ENCODE measurements around the gene NAA80. TPM values are rescaled to one million over a fixed set of nuclear protein-coding genes. Genes with fewer than 3 reads are reported as not detected.

The NAA80 gene
- total RNA-seq, 1 donor from 2014 or later: 10.7 TPM

DNA sequence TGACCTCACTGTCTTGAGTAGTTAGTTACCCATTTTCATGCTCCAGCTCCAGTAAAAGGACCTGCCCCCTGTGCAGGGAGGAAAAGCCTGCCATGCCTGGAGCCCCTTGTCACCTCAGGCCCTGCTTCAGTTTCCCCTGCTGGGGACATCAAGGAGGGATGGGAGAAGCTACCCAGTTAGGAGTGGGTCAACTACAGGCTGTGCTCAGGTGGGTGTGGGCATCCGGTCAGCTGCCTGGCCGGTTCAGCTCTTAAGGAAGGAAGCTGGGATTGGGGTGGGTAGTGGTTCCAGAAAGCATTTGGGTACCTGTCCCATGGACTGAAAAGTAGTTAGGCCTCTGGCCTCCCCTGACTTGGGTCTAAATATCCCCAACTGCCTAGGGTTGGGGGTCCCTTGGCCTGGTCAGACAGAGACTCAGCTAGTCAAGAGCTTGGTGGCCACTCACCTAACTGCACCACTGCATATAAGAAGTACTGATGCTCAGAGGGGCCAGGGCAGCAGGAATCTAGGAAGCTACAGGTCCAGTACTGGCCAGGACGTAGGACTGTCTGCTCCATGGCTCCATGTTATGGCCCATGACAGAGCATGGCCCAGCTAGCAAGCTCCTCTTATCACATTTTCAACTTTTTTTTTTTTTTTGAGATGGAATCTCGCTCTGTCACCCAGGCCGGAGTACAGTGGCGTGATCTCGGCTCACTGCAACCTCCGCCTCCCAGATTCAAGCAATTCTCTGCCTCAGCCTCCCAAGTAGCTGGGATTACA, 19.8 kb downstream of the NAA80 start:
- Mint-ChIP-seq H3K27ac (ENCODE audit: unreplicated experiment) (no peak overlapping the region), H3K9me3 (no peaks in the 10 kb centered on the region), H3K36me3 (ENCODE audit: low read depth) (no peaks in the 10 kb centered on the region), H3K4me1 (peaks cover 15% of the 10 kb centered on the region), H3K4me3 (no peak overlapping the region), H3K27me3 (ENCODE audit: low read depth) (peaks cover 17% of the 10 kb centered on the region)
- TF ChIP-seq, protein P1, sequence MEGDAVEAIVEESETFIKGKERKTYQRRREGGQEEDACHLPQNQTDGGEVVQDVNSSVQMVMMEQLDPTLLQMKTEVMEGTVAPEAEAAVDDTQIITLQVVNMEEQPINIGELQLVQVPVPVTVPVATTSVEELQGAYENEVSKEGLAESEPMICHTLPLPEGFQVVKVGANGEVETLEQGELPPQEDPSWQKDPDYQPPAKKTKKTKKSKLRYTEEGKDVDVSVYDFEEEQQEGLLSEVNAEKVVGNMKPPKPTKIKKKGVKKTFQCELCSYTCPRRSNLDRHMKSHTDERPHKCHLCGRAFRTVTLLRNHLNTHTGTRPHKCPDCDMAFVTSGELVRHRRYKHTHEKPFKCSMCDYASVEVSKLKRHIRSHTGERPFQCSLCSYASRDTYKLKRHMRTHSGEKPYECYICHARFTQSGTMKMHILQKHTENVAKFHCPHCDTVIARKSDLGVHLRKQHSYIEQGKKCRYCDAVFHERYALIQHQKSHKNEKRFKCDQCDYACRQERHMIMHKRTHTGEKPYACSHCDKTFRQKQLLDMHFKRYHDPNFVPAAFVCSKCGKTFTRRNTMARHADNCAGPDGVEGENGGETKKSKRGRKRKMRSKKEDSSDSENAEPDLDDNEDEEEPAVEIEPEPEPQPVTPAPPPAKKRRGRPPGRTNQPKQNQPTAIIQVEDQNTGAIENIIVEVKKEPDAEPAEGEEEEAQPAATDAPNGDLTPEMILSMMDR (conservative IDR thresholded peaks at IDR 0.05): no peak
- DNase-seq (ENCODE audit: low read depth, low spot score): no peak

- no peaks in the 10 kb centered on the region for H3K36me3 Mint-ChIP-seq (ENCODE audit: low read depth)
- no peak for DNase-seq (ENCODE audit: low read depth, low spot score)
- peaks cover 23% of the 10 kb centered on the region for H3K27me3 Mint-ChIP-seq (ENCODE audit: low read depth)
- TF ChIP-seq, protein P1 (conservative IDR thresholded peaks at IDR 0.05): no peak
- H3K4me3 Mint-ChIP-seq: no peak within 1 kb of the TSS
- H3K4me1 Mint-ChIP-seq: peaks cover 20% of the 10 kb centered on the region
- H3K27ac Mint-ChIP-seq (ENCODE audit: unreplicated experiment): no peak within 1 kb of the TSS
- H3K9me3 Mint-ChIP-seq: no peaks in the 10 kb centered on the region
Observed at GRCh38 chr3:50278880-50279224, 20.4 kb downstream of the NAA80 start, which contains the start of gene LSMEM2. LSMEM2 (plus strand) TSS chr3:50279087; CDS start chr3:50279114, 27 bp downstream.

DNA sequence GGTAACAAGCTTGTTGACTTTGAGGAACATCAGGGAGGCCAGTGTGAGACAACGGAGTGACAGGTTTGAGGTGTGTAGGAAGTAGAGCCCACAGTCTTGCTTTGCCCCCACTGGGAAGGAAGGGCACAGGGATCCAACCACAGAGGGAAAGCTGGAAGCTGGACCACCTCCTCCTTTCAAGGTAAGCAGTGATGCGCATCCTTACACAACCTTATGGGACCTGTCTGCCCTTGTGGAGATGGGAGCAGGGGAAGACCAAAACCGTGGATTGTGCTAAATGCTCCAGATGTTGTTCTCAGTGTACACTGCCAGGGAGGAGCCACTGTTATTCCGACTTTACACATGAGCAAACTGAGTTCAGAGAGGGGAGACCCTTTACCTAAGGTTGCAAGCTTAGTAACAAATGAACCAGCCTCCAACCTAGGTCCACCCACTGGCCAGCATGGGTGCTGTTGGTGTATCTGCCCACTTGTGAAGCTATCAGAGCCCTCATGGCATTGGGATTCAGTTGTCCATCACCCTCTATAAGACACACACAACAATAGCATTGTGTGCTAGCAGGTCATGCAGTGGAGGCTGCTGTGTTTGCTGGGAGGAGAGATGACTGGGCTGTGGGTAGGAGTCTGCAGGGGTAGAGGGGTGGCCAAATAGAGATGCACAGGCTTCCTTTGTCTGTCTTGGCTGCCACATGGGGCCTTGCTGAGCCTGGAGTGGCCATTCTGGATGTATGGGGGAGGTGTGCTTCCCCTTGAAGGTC, 20.9 kb downstream of the NAA80 start:
- H3K4me1 Mint-ChIP-seq: peaks cover 20% of the 10 kb centered on the region
- no peak for DNase-seq (ENCODE audit: low read depth, low spot score)
- H3K36me3 Mint-ChIP-seq (ENCODE audit: low read depth): no peaks in the 10 kb centered on the region
- no peaks in the 10 kb centered on the region for H3K9me3 Mint-ChIP-seq
- H3K27me3 Mint-ChIP-seq (ENCODE audit: low read depth): peaks cover 26% of the 10 kb centered on the region
- no peak overlapping the region for H3K27ac Mint-ChIP-seq (ENCODE audit: unreplicated experiment)
- TF ChIP-seq, protein P1 (conservative IDR thresholded peaks at IDR 0.05): no peak
- H3K4me3 Mint-ChIP-seq: no peak overlapping the region

DNA sequence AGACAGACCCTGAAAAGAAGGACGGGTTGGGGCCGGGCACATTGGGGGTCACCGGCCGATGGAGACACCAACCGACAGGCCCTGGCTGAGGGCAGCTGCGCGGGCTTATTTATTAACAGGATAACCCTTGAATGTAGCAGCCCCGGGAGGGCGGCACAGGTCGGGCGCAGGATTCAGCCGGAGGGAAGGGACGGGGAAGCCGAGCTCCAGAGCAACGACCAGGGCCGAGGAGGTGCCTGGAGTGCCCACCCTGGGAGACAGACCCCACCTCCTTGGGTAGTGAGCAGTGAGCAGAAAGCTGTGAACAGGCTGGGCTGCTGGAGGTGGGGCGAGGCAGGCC, 22.5 kb downstream of the NAA80 start:
- Mint-ChIP-seq H3K27ac (ENCODE audit: unreplicated experiment) (no peak overlapping the region), H3K9me3 (no peaks in the 10 kb centered on the region), H3K4me3 (no peak overlapping the region), H3K27me3 (ENCODE audit: low read depth) (peaks cover 35% of the 10 kb centered on the region), H3K36me3 (ENCODE audit: low read depth) (no peaks in the 10 kb centered on the region), H3K4me1 (peaks cover 27% of the 10 kb centered on the region)
- DNase-seq (ENCODE audit: low read depth, low spot score): no peak
- TF ChIP-seq, protein P1 (conservative IDR thresholded peaks at IDR 0.05): no peak

DNA sequence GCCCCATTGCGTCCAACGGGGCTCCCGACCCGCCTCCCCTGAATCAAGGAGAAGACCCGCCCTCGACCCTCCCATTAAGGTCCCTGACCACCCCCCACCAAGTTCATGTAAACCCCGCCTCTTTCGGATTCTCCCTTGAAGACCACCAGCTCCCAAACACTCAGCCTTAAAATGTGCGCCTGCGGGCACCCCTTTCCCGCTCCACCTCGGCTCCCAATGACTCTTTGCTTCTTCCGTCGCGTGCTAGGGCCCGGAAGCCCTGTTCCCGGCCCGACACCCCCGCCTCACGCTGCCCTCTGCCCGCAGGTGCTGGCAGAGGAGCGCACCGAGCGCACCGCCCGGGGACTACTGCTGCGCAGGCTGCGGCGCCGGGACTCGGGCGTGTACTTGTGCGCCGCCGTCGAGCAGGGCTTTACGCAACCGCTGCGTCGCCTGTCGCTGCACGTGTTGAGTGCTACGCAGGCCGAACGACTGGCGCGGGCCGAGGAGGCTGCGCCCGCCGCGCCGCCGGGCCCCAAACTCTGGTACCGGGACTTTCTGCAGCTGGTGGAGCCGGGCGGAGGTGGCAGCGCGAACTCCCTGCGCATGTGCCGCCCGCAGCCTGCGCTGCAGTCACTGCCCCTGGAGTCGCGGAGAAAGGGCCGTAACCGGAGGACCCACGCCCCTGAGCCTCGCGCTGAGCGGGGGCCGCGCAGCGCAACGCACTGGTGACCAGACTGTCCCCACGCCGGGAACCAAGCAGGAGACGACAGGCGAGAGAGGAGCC, 23.0 kb downstream of the NAA80 start:
- no peak overlapping the region for H3K4me3 Mint-ChIP-seq
- H3K4me1 Mint-ChIP-seq: peaks cover 33% of the 10 kb centered on the region
- TF ChIP-seq, protein P1 (conservative IDR thresholded peaks at IDR 0.05): no peak
- H3K27me3 Mint-ChIP-seq (ENCODE audit: low read depth): peaks cover 41% of the 10 kb centered on the region
- DNase-seq (ENCODE audit: low read depth, low spot score): no peak
- H3K36me3 Mint-ChIP-seq (ENCODE audit: low read depth): no peaks in the 10 kb centered on the region
- H3K27ac Mint-ChIP-seq (ENCODE audit: unreplicated experiment): no peak overlapping the region
- no peaks in the 10 kb centered on the region for H3K9me3 Mint-ChIP-seq

Data from neural crest cell (in vitro differentiated cells).